NCI-H2196 (cell line): ENCODE results near the gene GALNT15.

Source experiments
- DNase-seq: peaks from one replicate; lab custom pipeline; 2025; ENCODE audit not compliant: unreplicated experiment; lab: John Stamatoyannopoulos, UW

GALNT15 gene

GRCh38 chr3:16251316-16252085, 77.0 kb downstream of the GALNT15 start:
- no peak for DNase-seq

GRCh38 chr3:16252243-16252978, 77.9 kb downstream of the GALNT15 start:
- no peak for DNase-seq

GRCh38 chr3:16252988-16253387, 78.5 kb downstream of the GALNT15 start:
- no peak for DNase-seq

- DNase-seq: no peak
Observed at GRCh38 chr3:16253601-16254000, 79.1 kb downstream of the GALNT15 start.

- no peak for DNase-seq
Observed at GRCh38 chr3:16254916-16255315, 80.4 kb downstream of the GALNT15 start.

GRCh38 chr3:16255326-16255725, 80.8 kb downstream of the GALNT15 start:
- DNase-seq: no peak

GRCh38 chr3:16255726-16256125, 81.2 kb downstream of the GALNT15 start:
- no peak for DNase-seq

- DNase-seq: no peak
Observed at GRCh38 chr3:16257309-16257708, 82.8 kb downstream of the GALNT15 start.

GRCh38 chr3:16258177-16258576, 83.7 kb downstream of the GALNT15 start:
- no peak for DNase-seq

- no peak for DNase-seq
Observed at GRCh38 chr3:16258866-16259265, 84.4 kb downstream of the GALNT15 start.

- no peak for DNase-seq
Observed at GRCh38 chr3:16260046-16260445, 85.6 kb downstream of the GALNT15 start.

- DNase-seq: no peak
Observed at GRCh38 chr3:16262174-16262573, 87.7 kb downstream of the GALNT15 start.

- no peak for DNase-seq
Observed at GRCh38 chr3:16264174-16264707, 89.8 kb downstream of the GALNT15 start.

GRCh38 chr3:16264708-16265454, 90.4 kb downstream of the GALNT15 start, which contains the start of the genes DPH3 and OXNAD1:
Gene DPH3, minus strand, starts transcription at chr3:16264943. Its CDS starts 67 bp downstream, at chr3:16264876.
Gene OXNAD1, plus strand, starts transcription at chr3:16265212. Its CDS starts 5,741 bp downstream, at chr3:16270953.
- DNase-seq: peak; percentile 94

GRCh38 chr3:16265455-16265786, 90.9 kb downstream of the GALNT15 start:
- DNase-seq: no peak

GRCh38 chr3:16266714-16267113, 92.2 kb downstream of the GALNT15 start:
- DNase-seq: no peak

GRCh38 chr3:16270855-16271254, 96.4 kb downstream of the GALNT15 start:
- DNase-seq: no peak

- no peak for DNase-seq
Observed at GRCh38 chr3:16272588-16272987, 98.1 kb downstream of the GALNT15 start.

GRCh38 chr3:16273867-16274266, 99.4 kb downstream of the GALNT15 start:
- DNase-seq: no peak

- no peak for DNase-seq
Observed at GRCh38 chr3:16277471-16277870, 103.0 kb downstream of the GALNT15 start.

- DNase-seq: no peak
Observed at GRCh38 chr3:16279010-16279801, 104.7 kb downstream of the GALNT15 start.
